HEK293 (cell line): ENCODE measurements around the gene PLCZ1.

Source experiments
- KLF16 ChIP-seq: fragments of 450-650 bp; formaldehyde crosslinking; IDR thresholded peaks from 2 replicates; pipeline ENCODE4 v1.5.1; 2017; ENCODE audit warnings: missing biosample characterization, missing genetic modification characterization
- MYNN ChIP-seq: fragments of 450-650 bp; formaldehyde crosslinking; IDR thresholded peaks from 2 replicates; pipeline ENCODE4 v1.5.1; 2016; ENCODE audit warnings: missing biosample characterization, missing genetic modification characterization, borderline replicate concordance
- ZNF155 ChIP-seq: fragments of 450-650 bp; formaldehyde crosslinking; IDR thresholded peaks from 2 replicates; pipeline ENCODE4 v1.5.1; 2016; ENCODE audit warnings: missing biosample characterization, missing genetic modification characterization
- ZNF157 ChIP-seq: fragments of 450-650 bp; formaldehyde crosslinking; IDR thresholded peaks from 2 replicates; pipeline ENCODE4 v1.5.1; 2016; ENCODE audit warnings: missing biosample characterization, missing genetic modification characterization
- TF ChIP-seq, protein P1 (sequence below): fragments of 450-650 bp; formaldehyde crosslinking; IDR thresholded peaks from 2 replicates; pipeline ENCODE4 v1.5.1; 2016; ENCODE audit warnings: missing biosample characterization, missing genetic modification characterization
- TF ChIP-seq, protein P2 (sequence below): fragments of 450-650 bp; formaldehyde crosslinking; IDR thresholded peaks from 2 replicates; pipeline ENCODE4 v1.5.1; 2016; ENCODE audit warnings: missing biosample characterization, missing genetic modification characterization
- TF ChIP-seq, protein P3 (sequence below): fragments of 450-650 bp; formaldehyde crosslinking; IDR thresholded peaks from 2 replicates; pipeline ENCODE4 v1.5.1; 2017; ENCODE audit warnings: missing biosample characterization, missing genetic modification characterization
- TF ChIP-seq, protein P4 (sequence below): fragments of 450-650 bp; formaldehyde crosslinking; IDR thresholded peaks from 2 replicates; pipeline ENCODE4 v1.5.1; 2016; ENCODE audit warnings: missing biosample characterization, missing genetic modification characterization
- TF ChIP-seq, protein P5 (sequence below): fragments of 450-650 bp; IDR thresholded peaks from 2 replicates; pipeline ENCODE4 v1.5.1; 2018; ENCODE audit warnings: missing biosample characterization, missing genetic modification characterization
- TF ChIP-seq, protein P6 (sequence below): fragments of 450-650 bp; formaldehyde crosslinking; IDR thresholded peaks from 2 replicates; pipeline ENCODE4 v1.5.1; 2016; ENCODE audit warnings: missing biosample characterization, missing genetic modification characterization, low read depth
- TF ChIP-seq, protein P7 (sequence below): fragments of 450-650 bp; formaldehyde crosslinking; IDR thresholded peaks from 2 replicates; pipeline ENCODE4 v1.5.1; 2016; ENCODE audit warnings: missing biosample characterization, missing genetic modification characterization

DNA sequence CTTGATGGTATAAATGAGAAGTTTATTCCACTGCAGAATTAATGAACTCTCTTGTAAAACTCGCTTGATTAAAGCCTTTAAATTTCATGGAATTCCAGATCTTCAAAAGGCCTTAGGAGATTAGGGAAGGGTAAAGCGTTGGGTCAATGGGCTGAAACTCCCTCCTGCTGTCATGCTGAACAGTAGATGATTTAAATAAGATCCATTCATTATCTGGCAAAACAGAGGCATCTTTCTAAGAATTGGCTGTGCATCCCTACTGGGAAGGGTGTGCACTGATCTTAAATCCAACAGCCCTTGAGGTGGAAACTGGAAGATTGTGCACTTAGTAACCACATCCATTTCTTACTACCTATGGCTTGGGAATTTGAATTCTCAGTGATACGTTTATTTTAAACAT is 56.0 kb downstream of the PLCZ1 start:
- TF ChIP-seq, protein P1, sequence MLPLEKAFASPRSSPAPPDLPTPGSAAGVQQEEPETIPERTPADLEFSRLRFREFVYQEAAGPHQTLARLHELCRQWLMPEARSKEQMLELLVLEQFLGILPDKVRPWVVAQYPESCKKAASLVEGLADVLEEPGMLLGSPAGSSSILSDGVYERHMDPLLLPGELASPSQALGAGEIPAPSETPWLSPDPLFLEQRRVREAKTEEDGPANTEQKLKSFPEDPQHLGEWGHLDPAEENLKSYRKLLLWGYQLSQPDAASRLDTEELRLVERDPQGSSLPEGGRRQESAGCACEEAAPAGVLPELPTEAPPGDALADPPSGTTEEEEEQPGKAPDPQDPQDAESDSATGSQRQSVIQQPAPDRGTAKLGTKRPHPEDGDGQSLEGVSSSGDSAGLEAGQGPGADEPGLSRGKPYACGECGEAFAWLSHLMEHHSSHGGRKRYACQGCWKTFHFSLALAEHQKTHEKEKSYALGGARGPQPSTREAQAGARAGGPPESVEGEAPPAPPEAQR, result no peak
- TF ChIP-seq MYNN (tag by site-specific recombination), result no peak
- TF ChIP-seq, protein P2, sequence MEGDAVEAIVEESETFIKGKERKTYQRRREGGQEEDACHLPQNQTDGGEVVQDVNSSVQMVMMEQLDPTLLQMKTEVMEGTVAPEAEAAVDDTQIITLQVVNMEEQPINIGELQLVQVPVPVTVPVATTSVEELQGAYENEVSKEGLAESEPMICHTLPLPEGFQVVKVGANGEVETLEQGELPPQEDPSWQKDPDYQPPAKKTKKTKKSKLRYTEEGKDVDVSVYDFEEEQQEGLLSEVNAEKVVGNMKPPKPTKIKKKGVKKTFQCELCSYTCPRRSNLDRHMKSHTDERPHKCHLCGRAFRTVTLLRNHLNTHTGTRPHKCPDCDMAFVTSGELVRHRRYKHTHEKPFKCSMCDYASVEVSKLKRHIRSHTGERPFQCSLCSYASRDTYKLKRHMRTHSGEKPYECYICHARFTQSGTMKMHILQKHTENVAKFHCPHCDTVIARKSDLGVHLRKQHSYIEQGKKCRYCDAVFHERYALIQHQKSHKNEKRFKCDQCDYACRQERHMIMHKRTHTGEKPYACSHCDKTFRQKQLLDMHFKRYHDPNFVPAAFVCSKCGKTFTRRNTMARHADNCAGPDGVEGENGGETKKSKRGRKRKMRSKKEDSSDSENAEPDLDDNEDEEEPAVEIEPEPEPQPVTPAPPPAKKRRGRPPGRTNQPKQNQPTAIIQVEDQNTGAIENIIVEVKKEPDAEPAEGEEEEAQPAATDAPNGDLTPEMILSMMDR (tag by site-specific recombination), result no peak
- TF ChIP-seq ZNF155 (tag by site-specific recombination), result no peak
- TF ChIP-seq, protein P3, sequence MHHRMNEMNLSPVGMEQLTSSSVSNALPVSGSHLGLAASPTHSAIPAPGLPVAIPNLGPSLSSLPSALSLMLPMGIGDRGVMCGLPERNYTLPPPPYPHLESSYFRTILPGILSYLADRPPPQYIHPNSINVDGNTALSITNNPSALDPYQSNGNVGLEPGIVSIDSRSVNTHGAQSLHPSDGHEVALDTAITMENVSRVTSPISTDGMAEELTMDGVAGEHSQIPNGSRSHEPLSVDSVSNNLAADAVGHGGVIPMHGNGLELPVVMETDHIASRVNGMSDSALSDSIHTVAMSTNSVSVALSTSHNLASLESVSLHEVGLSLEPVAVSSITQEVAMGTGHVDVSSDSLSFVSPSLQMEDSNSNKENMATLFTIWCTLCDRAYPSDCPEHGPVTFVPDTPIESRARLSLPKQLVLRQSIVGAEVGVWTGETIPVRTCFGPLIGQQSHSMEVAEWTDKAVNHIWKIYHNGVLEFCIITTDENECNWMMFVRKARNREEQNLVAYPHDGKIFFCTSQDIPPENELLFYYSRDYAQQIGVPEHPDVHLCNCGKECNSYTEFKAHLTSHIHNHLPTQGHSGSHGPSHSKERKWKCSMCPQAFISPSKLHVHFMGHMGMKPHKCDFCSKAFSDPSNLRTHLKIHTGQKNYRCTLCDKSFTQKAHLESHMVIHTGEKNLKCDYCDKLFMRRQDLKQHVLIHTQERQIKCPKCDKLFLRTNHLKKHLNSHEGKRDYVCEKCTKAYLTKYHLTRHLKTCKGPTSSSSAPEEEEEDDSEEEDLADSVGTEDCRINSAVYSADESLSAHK (tag by site-specific recombination), result no peak
- TF ChIP-seq, protein P4, sequence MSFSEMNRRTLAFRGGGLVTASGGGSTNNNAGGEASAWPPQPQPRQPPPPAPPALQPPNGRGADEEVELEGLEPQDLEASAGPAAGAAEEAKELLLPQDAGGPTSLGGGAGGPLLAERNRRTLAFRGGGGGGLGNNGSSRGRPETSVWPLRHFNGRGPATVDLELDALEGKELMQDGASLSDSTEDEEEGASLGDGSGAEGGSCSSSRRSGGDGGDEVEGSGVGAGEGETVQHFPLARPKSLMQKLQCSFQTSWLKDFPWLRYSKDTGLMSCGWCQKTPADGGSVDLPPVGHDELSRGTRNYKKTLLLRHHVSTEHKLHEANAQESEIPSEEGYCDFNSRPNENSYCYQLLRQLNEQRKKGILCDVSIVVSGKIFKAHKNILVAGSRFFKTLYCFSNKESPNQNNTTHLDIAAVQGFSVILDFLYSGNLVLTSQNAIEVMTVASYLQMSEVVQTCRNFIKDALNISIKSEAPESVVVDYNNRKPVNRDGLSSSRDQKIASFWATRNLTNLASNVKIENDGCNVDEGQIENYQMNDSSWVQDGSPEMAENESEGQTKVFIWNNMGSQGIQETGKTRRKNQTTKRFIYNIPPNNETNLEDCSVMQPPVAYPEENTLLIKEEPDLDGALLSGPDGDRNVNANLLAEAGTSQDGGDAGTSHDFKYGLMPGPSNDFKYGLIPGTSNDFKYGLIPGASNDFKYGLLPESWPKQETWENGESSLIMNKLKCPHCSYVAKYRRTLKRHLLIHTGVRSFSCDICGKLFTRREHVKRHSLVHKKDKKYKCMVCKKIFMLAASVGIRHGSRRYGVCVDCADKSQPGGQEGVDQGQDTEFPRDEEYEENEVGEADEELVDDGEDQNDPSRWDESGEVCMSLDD, result no peak
- no peak for TF ChIP-seq KLF16 (tag by site-specific recombination)
- TF ChIP-seq, protein P5, sequence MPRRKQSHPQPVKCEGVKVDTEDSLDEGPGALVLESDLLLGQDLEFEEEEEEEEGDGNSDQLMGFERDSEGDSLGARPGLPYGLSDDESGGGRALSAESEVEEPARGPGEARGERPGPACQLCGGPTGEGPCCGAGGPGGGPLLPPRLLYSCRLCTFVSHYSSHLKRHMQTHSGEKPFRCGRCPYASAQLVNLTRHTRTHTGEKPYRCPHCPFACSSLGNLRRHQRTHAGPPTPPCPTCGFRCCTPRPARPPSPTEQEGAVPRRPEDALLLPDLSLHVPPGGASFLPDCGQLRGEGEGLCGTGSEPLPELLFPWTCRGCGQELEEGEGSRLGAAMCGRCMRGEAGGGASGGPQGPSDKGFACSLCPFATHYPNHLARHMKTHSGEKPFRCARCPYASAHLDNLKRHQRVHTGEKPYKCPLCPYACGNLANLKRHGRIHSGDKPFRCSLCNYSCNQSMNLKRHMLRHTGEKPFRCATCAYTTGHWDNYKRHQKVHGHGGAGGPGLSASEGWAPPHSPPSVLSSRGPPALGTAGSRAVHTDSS (tag by site-specific recombination), result no peak
- no peak for TF ChIP-seq ZNF157 (tag by site-specific recombination)
- TF ChIP-seq, protein P6, sequence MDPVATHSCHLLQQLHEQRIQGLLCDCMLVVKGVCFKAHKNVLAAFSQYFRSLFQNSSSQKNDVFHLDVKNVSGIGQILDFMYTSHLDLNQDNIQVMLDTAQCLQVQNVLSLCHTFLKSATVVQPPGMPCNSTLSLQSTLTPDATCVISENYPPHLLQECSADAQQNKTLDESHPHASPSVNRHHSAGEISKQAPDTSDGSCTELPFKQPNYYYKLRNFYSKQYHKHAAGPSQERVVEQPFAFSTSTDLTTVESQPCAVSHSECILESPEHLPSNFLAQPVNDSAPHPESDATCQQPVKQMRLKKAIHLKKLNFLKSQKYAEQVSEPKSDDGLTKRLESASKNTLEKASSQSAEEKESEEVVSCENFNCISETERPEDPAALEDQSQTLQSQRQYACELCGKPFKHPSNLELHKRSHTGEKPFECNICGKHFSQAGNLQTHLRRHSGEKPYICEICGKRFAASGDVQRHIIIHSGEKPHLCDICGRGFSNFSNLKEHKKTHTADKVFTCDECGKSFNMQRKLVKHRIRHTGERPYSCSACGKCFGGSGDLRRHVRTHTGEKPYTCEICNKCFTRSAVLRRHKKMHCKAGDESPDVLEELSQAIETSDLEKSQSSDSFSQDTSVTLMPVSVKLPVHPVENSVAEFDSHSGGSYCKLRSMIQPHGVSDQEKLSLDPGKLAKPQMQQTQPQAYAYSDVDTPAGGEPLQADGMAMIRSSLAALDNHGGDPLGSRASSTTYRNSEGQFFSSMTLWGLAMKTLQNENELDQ (tag by site-specific recombination), result no peak
- TF ChIP-seq, protein P7, sequence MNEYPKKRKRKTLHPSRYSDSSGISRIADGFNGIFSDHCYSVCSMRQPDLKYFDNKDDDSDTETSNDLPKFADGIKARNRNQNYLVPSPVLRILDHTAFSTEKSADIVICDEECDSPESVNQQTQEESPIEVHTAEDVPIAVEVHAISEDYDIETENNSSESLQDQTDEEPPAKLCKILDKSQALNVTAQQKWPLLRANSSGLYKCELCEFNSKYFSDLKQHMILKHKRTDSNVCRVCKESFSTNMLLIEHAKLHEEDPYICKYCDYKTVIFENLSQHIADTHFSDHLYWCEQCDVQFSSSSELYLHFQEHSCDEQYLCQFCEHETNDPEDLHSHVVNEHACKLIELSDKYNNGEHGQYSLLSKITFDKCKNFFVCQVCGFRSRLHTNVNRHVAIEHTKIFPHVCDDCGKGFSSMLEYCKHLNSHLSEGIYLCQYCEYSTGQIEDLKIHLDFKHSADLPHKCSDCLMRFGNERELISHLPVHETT, result no peak
